Fibroblast of mammary gland (primary cell): ENCODE measurements around the gene ST7L.
A peak's percentile ranks its signal among the peaks of the same experiment; 100 is the strongest.

Experiments
- DNase-seq: peaks from one replicate; pipeline ENCODE4 v3.0.0-alpha.2; 2010; ENCODE audit warnings: low read depth
- H3K4me3 ChIP-seq: 2 replicates; pipeline ENCODE4 v1.5.1; 2011; ENCODE audit warnings: low read depth, mild to moderate bottlenecking, low read length, moderate library complexity; ENCODE audit not compliant: control insufficient read depth
- TF ChIP-seq, protein P1 (sequence below): conservative IDR thresholded peaks from 2 replicates; pipeline ENCODE4 v1.5.1; 2011; ENCODE audit warnings: low read depth, low read length, inconsistent platforms; ENCODE audit not compliant: control insufficient read depth, insufficient read depth

The ST7L gene

DNA sequence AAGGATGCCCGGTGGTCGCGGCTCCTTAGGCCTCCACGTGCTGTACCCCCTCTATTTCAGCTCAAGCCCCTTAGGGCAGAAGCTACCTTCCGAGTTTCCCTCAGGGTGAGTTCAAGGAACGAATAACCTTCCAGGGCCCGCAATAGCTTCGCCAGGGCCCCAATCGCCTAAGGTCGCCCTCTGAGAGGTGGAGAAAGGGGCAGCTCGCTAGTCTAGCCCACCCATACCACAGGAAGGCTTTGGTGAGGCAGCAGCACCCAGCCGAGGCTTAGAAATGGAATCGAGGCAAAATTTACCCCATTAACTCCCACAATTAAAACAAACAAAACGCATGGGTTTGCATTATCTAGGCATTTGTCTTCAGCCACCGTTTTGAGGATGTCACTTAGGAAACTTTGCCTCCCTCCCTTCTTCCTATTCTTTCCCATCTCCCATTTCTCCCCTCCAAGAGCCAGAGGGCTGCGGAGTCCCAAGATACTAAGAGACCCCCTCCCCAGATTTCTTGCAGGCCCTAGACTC lies 109.2 kb downstream of the ST7L start:
- DNase-seq = no peak
- no peak overlapping the region for H3K4me3 ChIP-seq
- TF ChIP-seq, protein P1, sequence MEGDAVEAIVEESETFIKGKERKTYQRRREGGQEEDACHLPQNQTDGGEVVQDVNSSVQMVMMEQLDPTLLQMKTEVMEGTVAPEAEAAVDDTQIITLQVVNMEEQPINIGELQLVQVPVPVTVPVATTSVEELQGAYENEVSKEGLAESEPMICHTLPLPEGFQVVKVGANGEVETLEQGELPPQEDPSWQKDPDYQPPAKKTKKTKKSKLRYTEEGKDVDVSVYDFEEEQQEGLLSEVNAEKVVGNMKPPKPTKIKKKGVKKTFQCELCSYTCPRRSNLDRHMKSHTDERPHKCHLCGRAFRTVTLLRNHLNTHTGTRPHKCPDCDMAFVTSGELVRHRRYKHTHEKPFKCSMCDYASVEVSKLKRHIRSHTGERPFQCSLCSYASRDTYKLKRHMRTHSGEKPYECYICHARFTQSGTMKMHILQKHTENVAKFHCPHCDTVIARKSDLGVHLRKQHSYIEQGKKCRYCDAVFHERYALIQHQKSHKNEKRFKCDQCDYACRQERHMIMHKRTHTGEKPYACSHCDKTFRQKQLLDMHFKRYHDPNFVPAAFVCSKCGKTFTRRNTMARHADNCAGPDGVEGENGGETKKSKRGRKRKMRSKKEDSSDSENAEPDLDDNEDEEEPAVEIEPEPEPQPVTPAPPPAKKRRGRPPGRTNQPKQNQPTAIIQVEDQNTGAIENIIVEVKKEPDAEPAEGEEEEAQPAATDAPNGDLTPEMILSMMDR = no peak

DNA sequence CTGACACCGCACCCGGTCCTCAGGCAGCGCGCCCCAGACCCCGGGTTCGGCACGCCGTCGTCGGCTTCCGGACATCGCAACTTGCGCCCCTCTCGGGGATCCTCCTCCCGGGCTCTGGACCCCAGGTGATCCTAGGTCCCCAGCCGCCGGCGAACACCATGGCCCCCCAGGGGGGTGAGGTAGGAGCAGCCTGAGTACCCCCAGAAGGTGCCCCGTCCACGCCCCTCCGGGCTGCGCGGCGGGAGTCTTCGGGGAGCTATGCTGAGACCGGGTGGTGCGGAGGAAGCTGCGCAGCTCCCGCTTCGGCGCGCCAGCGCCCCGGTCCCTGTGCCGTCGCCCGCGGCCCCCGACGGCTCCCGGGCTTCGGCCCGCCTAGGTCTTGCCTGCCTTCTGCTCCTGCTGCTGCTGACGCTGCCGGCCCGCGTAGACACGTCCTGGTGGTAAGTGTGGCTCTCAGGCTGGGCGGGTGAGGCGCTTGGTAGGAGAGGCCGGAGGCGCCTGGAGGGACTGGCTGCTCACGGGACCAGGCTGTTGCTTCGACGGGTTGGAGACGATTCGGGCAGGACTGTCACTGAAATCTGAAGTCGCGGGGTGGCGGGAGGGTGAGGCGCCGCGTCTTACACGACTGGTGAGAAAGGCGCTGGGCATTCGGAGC lies 109.8 kb downstream of the ST7L start:
- no peak for DNase-seq
- peak overlapping the region; percentile 51 for H3K4me3 ChIP-seq
- TF ChIP-seq, protein P1 = no peak

DNA sequence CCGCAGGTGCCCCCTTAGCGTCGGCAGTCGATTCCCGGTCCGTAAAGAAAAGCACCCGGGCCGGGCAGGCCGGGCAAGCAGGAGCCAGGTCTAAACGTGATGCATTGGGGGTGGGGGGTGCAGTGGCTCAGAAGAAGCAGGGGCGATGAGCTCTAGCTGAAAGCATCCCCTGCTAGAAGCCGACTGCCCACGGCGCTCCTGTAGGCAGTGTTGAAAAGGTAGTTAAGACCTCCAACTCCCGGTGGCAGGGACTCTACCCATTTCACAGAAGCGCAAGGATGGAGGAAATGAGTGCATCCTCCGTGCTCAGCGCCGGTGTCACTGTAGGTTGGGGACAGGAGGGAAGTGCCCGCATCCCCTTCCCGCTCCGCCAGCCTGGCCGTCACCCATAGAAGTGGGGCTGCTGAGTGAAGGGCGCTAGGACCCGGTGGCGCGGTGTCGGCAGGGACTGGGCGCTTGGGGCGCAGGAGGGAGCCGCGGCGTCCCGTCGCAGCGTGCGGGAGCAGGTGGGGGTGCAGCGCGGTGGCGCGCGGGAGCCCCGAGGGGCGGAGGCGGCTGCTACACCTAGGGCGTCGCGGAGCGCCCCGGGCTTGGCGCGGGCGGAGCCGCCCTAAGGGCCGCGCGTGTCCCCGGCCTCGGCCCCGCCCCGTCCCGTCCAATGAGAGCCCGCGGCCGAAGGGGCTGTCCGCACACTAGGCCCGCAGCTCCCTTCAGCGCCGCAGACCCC lies 110.5 kb downstream of the ST7L start, which contains the start of gene WNT2B:
TSS of gene WNT2B (plus strand) at position 688 of the 727 bp plus-strand sequence. CDS start 298 bp downstream, outside the sequence.
- peak within 1 kb of the TSS; percentile 51 for H3K4me3 ChIP-seq
- TF ChIP-seq, protein P1 = no peak
- DNase-seq = no peak

DNA sequence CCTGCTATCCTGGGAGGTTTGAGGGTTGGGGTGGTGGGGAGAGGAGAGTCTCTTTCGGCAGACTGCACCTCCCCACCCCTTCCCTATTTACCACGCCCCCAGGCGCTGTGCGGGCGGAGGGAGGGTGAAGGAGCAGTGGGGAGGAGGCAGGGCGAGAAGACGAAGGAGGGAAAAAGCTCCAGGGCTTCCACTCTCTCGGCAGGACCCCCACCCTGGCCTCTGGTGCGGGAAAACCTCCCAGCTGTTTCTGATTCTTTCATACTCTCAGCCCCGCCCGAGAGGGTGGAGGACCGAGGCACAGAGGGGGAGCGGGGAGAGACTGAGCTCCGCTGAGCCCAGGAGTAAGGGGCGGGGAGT lies 111.0 kb downstream of the ST7L start:
- no peak for DNase-seq
- H3K4me3 ChIP-seq = peak overlapping the region; percentile 51
- TF ChIP-seq, protein P1 = no peak

DNA sequence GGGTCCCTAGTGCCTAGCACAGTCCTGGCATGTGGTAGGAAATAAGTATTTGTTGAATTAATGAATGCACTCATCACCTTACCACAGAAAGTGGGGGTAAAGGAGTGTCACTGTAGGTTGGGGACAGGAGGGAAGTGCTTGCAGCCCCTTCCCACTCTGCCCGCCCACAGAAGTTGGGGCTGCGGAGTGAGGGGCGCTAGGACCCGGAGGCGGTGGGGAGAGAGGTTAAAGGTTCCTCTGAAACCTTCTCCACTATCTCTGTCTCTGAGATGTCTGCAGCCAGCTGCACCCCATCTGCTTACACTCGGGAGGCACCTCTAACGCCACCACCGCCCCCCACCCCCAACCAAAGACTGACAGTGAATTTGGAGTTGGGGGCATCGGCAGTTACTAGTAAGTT lies 111.6 kb downstream of the ST7L start:
- DNase-seq = no peak
- H3K4me3 ChIP-seq = no peak overlapping the region
- TF ChIP-seq, protein P1 = no peak

DNA sequence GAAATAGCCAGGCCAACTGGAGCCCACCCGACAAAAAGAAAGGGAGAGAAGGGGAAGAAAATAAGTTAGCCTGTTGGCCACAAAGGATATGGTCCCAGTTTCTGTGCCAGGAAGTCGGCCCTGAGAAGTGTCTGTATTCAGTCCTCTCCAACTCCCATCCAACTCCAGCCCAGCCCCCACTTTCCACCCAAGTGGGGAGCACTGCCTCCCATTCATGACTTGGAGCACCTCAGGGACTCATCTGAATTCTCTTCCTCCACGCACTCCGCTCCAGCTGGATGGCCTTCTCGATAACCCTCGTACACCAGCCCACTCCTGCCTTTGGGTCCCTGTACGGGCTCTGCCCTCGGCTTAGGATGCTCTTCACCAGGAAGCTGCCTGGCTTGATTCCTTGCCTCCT lies 112.2 kb downstream of the ST7L start:
- TF ChIP-seq, protein P1 = no peak

More for the DNA sequence above, 112.2 kb downstream of the ST7L start:
- DNase-seq = no peak
- H3K4me3 ChIP-seq = no peak overlapping the region
